K562 treated with DMSO at 1 percent for 24 hours (cell line): ENCODE measurements around the gene AP4S1. TPM values are rescaled to one million over a fixed set of nuclear protein-coding genes. Genes with fewer than 3 reads are reported as not detected.

Experiments used
- total RNA-seq: library from RNA; unstranded; fragments of 300-600 nt; gene quantifications from 2 replicates; pipeline ENCODE4 v1.2.3, GENCODE V29; 2022; ENCODE audit warnings: low read depth; ENCODE audit not compliant: insufficient read depth

AP4S1 gene, protein sequence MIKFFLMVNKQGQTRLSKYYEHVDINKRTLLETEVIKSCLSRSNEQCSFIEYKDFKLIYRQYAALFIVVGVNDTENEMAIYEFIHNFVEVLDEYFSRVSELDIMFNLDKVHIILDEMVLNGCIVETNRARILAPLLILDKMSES
- total RNA-seq: 0.41 and 0.71 TPM in 2 replicates

GRCh38 chr14:31025367-31026076 lies at the start of gene AP4S1:
AP4S1 (plus strand) TSS chr14:31025649; CDS start chr14:31066197, 40,548 bp downstream.

DNA sequence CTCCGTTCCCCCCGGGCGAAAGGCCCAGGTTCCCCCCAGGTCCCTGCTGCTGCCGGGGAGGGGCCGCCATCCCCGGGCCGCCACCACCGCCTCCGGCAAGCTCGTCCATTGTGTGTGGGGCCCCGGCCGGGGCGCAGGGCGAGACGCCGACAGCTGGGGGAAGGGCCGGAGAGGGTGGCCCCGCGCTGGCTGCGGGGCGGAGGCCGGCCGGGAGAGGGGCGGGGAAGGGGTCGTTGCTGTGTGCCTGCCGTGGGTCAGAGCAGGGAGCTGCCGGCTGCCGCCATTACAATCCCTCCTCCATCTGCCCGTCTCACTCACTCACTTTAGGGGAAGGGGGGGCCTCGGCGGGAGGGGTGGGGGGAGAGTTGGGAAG lies 614 bp downstream of the AP4S1 start, which contains the start of gene STRN3:
Gene STRN3 (minus strand): TSS at position 303 of the 373 bp plus-strand sequence. CDS start 194 bp downstream, at position 109.

Other genes starting within 250 kb of the AP4S1 start
- 51.0 and 58.9 TPM in 2 replicates for gene COCH, start 151.1 kb upstream of the AP4S1 start, total RNA-seq
- gene STRN3, start 730 bp downstream of the AP4S1 start, total RNA-seq: 6.1 and 7.6 TPM in 2 replicates
- 35.7 and 42.1 TPM in 2 replicates for gene HECTD1, start 182.1 kb downstream of the AP4S1 start, total RNA-seq